ENCODE measurements around the gene ERRFI1. TPM values are rescaled to one million over a fixed set of nuclear protein-coding genes. Genes with fewer than 3 reads are reported as not detected.

The ERRFI1 gene
- total RNA-seq, 1 experiment from 2014 or later, result 313 TPM

- DNase-seq (ENCODE audit: low read depth), result no peak
These were observed 21.9 kb downstream of the ERRFI1 start for GRCh38 chr1:8004113-8004802.

- no peak for DNase-seq (ENCODE audit: low read depth)
These were observed 22.5 kb downstream of the ERRFI1 start for GRCh38 chr1:8003438-8004112.

DNA sequence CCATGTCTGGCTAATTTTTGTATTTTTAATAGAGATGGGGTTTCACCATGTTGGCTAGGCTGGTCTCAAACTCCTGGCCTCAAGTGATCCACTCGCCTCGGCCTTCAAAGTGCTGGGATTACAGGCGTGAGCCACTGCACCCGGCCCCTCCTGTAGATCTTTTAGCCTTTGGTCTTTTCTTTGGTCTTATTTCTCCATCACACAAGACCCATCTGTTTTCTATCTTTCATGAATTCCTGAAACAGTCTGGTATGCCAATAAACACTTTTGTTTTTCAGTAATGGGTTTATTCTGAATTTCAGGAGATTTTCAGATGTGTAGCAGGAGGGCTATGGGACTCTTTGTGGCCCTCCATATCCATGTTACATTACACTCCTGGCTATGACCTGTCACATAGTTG is 23.2 kb downstream of the ERRFI1 start:
- no peak for DNase-seq (ENCODE audit: low read depth)

GRCh38 chr1:8002329-8002910 is 23.7 kb downstream of the ERRFI1 start:
- no peak for DNase-seq (ENCODE audit: low read depth)

- no peak for DNase-seq (ENCODE audit: low read depth)
These were observed 30.7 kb downstream of the ERRFI1 start for GRCh38 chr1:7995437-7995836.

DNA sequence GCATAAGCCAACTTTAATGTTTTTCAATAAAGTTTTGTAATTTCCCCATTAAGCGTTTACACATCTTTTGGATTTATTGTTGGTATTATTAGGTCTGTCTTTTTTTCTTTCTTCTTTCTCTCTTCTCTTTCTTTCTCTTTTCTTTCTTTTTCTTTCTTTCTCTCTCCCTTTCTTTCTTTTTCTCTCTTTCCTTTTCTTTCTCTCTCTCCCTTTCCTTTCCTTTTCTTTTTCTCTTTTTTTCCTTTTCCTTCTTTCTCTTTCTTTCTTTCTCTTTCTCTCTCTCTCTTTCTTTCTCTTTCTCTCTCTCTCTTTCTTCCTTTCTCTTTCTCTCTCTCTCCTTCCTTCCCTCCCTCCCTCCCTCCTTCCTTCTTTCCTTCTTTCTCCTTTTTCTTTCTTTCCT is 31.3 kb downstream of the ERRFI1 start:
- no peak for DNase-seq (ENCODE audit: low read depth)

DNA sequence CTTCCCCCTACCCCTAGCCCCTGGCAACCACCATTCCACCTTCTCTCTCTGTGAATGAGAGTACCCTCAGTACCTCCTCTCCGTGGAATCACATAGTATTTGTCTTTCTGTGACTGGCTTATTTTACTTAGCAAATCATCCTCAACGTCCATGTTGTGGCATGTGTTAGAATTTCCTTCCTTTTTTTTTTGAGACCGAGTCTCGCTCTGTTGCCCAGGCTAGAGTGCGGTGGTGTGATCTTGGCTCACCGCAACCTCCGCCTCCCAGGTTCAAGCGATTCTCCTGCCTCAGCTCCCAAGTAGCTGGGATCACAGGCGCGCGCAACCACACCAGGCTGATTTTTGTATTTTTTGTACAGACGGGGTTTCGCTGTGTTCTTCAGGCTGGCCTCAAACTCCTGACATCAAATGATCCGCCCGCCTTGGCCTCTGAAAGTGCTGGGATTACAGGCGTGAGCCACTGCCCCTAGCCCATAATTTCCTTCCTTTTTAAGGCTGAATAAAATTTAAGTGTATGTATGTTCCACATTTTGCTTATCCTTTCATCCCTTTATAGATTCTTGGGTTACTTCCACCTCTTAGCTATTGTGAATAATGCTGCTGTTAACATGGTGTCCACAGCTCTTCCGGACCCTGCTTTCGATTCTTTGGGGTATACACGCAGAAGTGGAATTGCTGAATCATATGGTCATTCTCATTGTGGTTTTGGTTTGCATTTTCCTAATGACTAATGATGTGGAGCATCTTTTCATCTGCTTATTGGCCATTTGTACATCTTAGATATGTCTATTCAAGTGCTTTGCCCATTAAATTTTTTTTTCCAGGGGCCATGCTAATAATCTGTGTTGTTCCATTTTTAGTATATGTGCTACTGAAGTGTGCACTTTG is 32.3 kb downstream of the ERRFI1 start:
- peak; percentile 93 for DNase-seq (ENCODE audit: low read depth)

- DNase-seq (ENCODE audit: low read depth), result no peak
These were observed 33.2 kb downstream of the ERRFI1 start for GRCh38 chr1:7992885-7993284.

- no peak for DNase-seq (ENCODE audit: low read depth)
These were observed 34.3 kb downstream of the ERRFI1 start for GRCh38 chr1:7991504-7992440.

DNA sequence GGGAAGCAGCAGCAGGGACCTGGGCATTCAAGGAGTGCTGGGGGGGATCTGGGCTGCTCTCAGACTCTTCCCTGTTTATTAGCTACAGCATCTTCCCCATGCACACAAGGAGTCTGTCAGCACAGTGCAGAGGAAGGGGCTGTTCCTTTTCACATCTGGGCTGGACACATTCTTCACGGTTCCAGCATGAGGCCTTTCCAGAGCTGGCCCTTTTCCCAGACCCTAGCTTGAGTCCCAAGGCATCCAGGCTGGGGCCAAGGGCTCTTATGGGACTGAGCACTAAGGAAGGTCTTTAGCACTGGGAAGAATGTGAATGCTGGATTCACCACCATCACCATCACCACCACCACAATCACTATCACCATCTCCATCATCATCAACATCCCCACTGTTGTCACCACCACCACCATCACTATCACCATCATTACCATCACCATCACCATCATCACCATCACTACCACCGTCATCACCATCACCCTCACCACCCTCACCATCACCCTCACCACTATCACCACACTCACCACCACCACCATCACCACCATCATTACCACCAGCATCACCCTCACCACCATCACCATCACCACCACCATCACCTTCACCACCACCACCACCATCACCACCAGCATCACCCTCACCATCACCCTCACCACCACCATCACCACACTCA is 36.2 kb downstream of the ERRFI1 start:
- no peak for DNase-seq (ENCODE audit: low read depth)

DNA sequence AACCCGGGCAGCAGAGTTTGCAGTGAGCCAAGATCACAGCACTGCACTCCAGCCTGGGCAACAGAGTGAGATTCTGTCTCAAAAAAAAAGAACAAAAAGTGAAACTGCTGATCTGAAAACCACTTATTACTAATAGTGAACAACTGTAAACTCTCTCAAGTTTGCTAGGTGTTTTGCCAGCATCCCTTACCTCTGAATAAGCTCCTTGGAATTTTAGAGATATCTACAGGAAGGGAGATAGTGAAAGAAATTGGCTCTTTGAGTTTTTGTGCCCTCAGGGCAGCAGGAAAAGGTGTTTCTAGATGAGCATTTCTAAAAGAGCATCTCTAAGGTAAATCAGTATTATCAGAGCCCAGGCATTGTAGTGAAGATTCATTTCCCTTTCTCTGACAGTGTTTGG is 37.5 kb downstream of the ERRFI1 start:
- DNase-seq (ENCODE audit: low read depth), result no peak

- DNase-seq (ENCODE audit: low read depth), result no peak
These were observed 38.6 kb downstream of the ERRFI1 start for GRCh38 chr1:7987528-7987927.

DNA sequence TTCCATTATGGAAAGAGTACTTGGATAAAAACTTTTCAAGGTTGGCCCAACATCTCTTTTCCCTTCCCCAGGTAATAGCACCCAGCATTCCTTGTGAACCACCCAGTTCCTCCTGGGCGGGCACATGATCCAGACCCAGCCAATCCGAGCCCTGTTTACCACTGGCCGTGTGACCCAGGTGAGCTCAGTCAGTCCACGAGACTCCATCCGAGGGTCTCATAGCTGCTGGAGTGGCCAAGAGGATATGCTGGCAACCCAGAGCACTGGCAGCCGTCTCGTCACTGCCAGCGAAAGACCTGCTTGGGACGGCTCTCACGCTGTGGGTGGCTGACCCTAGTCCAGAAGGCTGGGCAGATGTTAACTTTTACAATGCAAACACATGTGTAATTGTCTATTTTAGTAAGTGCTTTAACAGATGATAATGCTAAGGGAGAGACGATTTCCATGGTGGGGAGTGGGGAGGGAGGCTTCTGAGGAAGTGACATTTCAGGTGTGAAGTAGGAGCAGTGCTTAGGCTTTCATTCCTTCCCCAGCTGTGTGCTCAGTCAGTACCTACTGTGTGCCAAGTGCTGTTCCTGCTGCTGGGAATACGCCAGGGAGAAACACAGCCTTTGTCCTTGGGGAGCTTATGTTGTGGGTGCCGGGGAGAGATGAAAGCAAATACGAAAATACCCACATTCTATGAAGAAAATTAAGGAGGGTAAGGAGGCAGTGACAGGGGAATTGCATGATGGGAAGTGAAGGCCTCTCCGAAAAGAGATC is 40.1 kb downstream of the ERRFI1 start:
- DNase-seq (ENCODE audit: low read depth), result no peak

DNA sequence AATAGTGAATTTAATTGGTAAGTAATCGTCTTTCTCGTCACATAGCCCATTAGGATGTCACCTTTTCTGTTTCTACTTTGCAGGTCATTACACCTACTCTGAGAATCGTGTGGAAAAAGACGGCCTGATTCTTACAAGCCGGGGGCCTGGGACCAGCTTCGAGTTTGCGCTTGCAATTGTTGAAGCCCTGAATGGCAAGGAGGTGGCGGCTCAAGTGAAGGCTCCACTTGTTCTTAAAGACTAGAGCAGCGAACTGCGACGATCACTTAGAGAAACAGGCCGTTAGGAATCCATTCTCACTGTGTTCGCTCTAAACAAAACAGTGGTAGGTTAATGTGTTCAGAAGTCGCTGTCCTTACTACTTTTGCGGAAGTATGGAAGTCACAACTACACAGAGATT is 41.3 kb downstream of the ERRFI1 start:
- no peak for DNase-seq (ENCODE audit: low read depth)

DNA sequence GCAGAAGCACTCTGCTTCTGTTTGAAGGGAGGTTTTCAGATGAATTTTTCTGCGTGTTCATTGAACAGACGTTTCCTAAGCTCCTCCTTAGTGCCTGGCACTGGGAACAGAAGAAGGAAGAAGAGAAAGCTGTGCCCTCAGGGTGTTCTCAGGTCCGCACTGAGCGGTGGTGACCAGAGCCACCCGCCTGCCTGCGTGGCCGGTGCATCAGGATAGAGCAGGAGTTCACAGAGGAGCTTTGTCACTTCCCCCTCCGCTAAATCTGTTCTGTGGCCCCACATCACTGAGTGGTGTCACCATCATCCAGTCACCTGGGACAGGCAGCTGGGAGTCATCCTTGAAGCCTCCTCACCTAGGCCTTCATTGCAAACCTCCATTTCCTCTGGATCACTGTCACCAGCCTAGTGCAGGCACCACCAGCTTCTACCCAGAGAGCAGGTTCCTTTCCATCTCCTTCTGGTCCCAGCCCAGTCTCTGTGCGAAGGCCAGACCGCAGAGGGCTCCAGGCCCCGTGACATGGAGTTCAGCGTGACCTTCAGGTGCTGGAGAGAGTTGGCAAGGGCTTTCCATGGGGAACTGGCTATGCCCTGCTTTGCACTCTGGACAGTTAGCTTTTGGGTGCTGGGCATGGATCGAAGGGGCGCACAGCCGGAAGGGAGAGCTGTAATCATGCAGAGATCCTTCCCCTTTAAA is 42.9 kb downstream of the ERRFI1 start:
- DNase-seq (ENCODE audit: low read depth), result no peak

- no peak for DNase-seq (ENCODE audit: low read depth)
These were observed 45.1 kb downstream of the ERRFI1 start for GRCh38 chr1:7980984-7981383.

- peak; percentile 72 for DNase-seq (ENCODE audit: low read depth)
These were observed 50.8 kb downstream of the ERRFI1 start for GRCh38 chr1:7975212-7975865.

DNA sequence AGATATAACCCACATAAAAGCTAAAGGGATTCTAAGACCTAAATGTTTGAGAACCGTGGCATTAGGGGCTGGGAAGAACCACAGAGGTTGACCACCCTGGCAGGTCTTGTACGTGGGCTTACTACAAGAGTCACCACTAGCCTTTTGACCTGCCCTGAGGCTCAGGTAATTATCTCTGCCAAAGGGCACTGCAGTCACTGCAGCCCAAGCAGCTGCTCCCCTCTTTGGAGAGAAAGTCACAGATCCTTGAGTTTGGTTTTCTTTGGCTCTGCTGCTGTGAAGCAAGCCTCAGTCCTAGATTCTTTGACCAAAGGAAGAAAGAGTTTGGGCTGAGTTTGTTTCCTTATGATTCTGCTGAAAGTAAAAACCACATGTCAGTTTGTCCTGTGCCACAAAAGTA is 53.0 kb downstream of the ERRFI1 start:
- DNase-seq (ENCODE audit: low read depth), result no peak
